ENCODE results near the gene ANO10. TPM values are rescaled to one million over a fixed set of nuclear protein-coding genes. Genes with fewer than 3 reads are reported as not detected.
A peak's percentile ranks its signal among the peaks of the same experiment; 100 is the strongest.

ANO10 gene
- total and polyA plus RNA-seq, 2 of the 8 experiments (the other 6 are each of a cell fraction or from before 2014, with no cell fraction given), result 38.0 to 53.2 TPM

GRCh38 chr3:43478839-43479238, 143.0 kb downstream of the ANO10 start (continued):
- TF ChIP-seq CHD7 (IDR thresholded peaks at IDR 0.05; ENCODE audit: insufficient replicate concordance, low read length), result peak; percentile 87

All from H1 (cell line).